GM12891 (cell line): ENCODE measurements around the gene XPA. TPM values are rescaled to one million over a fixed set of nuclear protein-coding genes. Genes with fewer than 3 reads are reported as not detected.
"Not testable (repeated sequence)": the region's sequence is repeated elsewhere in the genome, so short reads cannot be mapped to it uniquely, and the experiment has no call there.

ENCODE experiments used
- DNase-seq: peaks from one replicate; pipeline ENCODE4 v3.0.0; 2011; ENCODE audit warnings: low spot score; ENCODE audit not compliant: insufficient read length
- FAIRE-seq: peaks from 2 replicates; lab custom pipeline; 2011; peaks lifted over from hg19 to GRCh38; lab: Jason Lieb, UNC
- PAX5 ChIP-seq: IDR thresholded peaks from 2 replicates; pipeline ENCODE4 v1.6.1; 2011; ENCODE audit warnings: low read length, moderate library complexity, mild to moderate bottlenecking; ENCODE audit not compliant: insufficient read depth, severe bottlenecking
- POLR2A ChIP-seq: IDR thresholded peaks from 2 replicates; pipeline ENCODE4 v1.6.1; 2011; ENCODE audit warnings: low read depth, low read length, control low read depth
- POLR2AphosphoS5 ChIP-seq: IDR thresholded peaks from 2 replicates; pipeline ENCODE4 v1.6.1; 2011; ENCODE audit warnings: low read depth, low read length, control low read depth
- POU2F2 ChIP-seq: IDR thresholded peaks from 2 replicates; pipeline ENCODE4 v1.6.1; 2011; ENCODE audit warnings: low read depth, mild to moderate bottlenecking, control low read depth, low read length, moderate library complexity
- SPI1 ChIP-seq: IDR thresholded peaks from 2 replicates; pipeline ENCODE4 v1.6.1; 2011; ENCODE audit warnings: low read depth, low read length, control low read depth
- TAF1 ChIP-seq: IDR thresholded peaks from 2 replicates; pipeline ENCODE4 v1.6.1; 2011; ENCODE audit warnings: low read depth, low read length, control low read depth
- polyA plus RNA-seq: library from polyadenylated mRNA; unstranded; fragments of >200 nt; gene quantifications from one replicate; pipeline ENCODE4 v1.2.1, GENCODE V29; 2012; ENCODE audit warnings: low read depth, missing spikeins, inconsistent platforms; ENCODE audit not compliant: missing spikeins

Gene XPA
- 11.5 TPM for polyA plus RNA-seq

GRCh38 chr9:97696803-97697601, at the start of gene XPA:
Gene XPA (minus strand): TSS chr9:97697340. CDS start chr9:97697292, 48 bp downstream.
- TF ChIP-seq POLR2A (peak; percentile 84), POU2F2 (peak; percentile 51; the same call in 1 of the 2 replicates), POLR2AphosphoS5 (peak; percentile 84), TAF1 (peak; percentile 46; the same call in 1 of the 2 replicates), PAX5 (no peak)
- peak; percentile 96 for DNase-seq
- FAIRE-seq: peak; percentile 93

GRCh38 chr9:97744710-97745708, 47.9 kb upstream of the XPA start:
- no peak for FAIRE-seq

GRCh38 chr9:97744025-97744424, 46.9 kb upstream of the XPA start:
- not testable (repeated sequence) for DNase-seq, FAIRE-seq

More at GRCh38 chr9:97744710-97745708, 47.9 kb upstream of the XPA start:
- no peak for TF ChIP-seq POLR2AphosphoS5
- no peak for TF ChIP-seq POU2F2
- no peak for TF ChIP-seq SPI1
- TF ChIP-seq PAX5: no peak
- TF ChIP-seq TAF1: no peak
- DNase-seq: no peak

- FAIRE-seq: no peak
- DNase-seq: no peak
These were observed 45.4 kb upstream of the XPA start for GRCh38 chr9:97742545-97742944.

GRCh38 chr9:97741947-97742346, 44.8 kb upstream of the XPA start:
- TF ChIP-seq SPI1: no peak
- TF ChIP-seq TAF1: no peak
- TF ChIP-seq PAX5: no peak
- no peak for TF ChIP-seq POU2F2
- no peak for TF ChIP-seq POLR2A
- TF ChIP-seq POLR2AphosphoS5: no peak
- DNase-seq (no peak), FAIRE-seq (no peak)

More at GRCh38 chr9:97742545-97742944, 45.4 kb upstream of the XPA start:
- TF ChIP-seq POLR2A: no peak
- TF ChIP-seq POLR2AphosphoS5: no peak
- no peak for TF ChIP-seq TAF1
- TF ChIP-seq SPI1: no peak
- TF ChIP-seq POU2F2: no peak
- TF ChIP-seq PAX5: no peak

GRCh38 chr9:97740848-97741821, 44.0 kb upstream of the XPA start:
- TF ChIP-seq TAF1: no peak
- TF ChIP-seq POLR2A: no peak
- TF ChIP-seq POU2F2: no peak
- TF ChIP-seq POLR2AphosphoS5: no peak
- TF ChIP-seq PAX5: no peak
- no peak for TF ChIP-seq SPI1
- DNase-seq (peak; percentile 32), FAIRE-seq (no peak)

- TF ChIP-seq PAX5 (no peak), POLR2AphosphoS5 (no peak), POLR2A (no peak), SPI1 (no peak), TAF1 (no peak), POU2F2 (no peak)
- DNase-seq (no peak), FAIRE-seq (no peak)
These were observed 40.3 kb upstream of the XPA start for GRCh38 chr9:97737429-97737828.

- FAIRE-seq (no peak), DNase-seq (no peak)
- no peak for TF ChIP-seq POLR2A
- no peak for TF ChIP-seq PAX5
- no peak for TF ChIP-seq POLR2AphosphoS5
- TF ChIP-seq TAF1: no peak
- no peak for TF ChIP-seq POU2F2
- TF ChIP-seq SPI1: no peak
These were observed 38.0 kb upstream of the XPA start for GRCh38 chr9:97735070-97735600.
